CD4-positive, alpha-beta memory T cell (primary cell): ENCODE data around the gene LPP. TPM values are rescaled to one million over a fixed set of nuclear protein-coding genes. Genes with fewer than 3 reads are reported as not detected.

ENCODE experiments used
- CTCF ChIA-PET: fragments of 350-600 bp; sonication (Branson Sonifier 250); formaldehyde crosslinking; loops from one replicate; lab custom pipeline; 2021; ENCODE audit warnings: inconsistent platforms; ENCODE audit not compliant: partially characterized antibody; lab: Charles Lee
- POLR2A ChIA-PET: fragments of 350-600 bp; sonication (Branson Sonifier 250); formaldehyde crosslinking; loops from one replicate; lab custom pipeline; 2021; ENCODE audit not compliant: partially characterized antibody; lab: Charles Lee
- DNase-seq, 5 donors: peaks; one replicate each; pipeline versions ENCODE4 v3.0.0 to v3.0.0-alpha.2; 2020 to 2022; ENCODE audit warnings: mixed read lengths in 1 of 5
- H3K27ac ChIP-seq: one replicate; pipeline ENCODE4 v1.7.0; 2013; ENCODE audit warnings: low read depth, low read length
- H3K27me3 ChIP-seq: 2 replicates; pipeline ENCODE4 v1.7.0; 2013; ENCODE audit warnings: mild to moderate bottlenecking, low read length, moderate library complexity; ENCODE audit not compliant: insufficient read depth
- H3K36me3 ChIP-seq: 2 replicates; pipeline ENCODE4 v1.7.0; 2013; ENCODE audit warnings: mild to moderate bottlenecking, low read length, moderate library complexity; ENCODE audit not compliant: insufficient read depth
- H3K4me1 ChIP-seq: 2 replicates; pipeline ENCODE4 v1.7.0; 2013; ENCODE audit warnings: mild to moderate bottlenecking, low read length, moderate library complexity; ENCODE audit not compliant: insufficient read depth
- H3K4me3 ChIP-seq, 2 donors: one replicate each; pipeline ENCODE4 v1.7.0; 2013; ENCODE audit warnings: low read length in 2 of 2, mild to moderate bottlenecking in 1 of 2
- H3K9me3 ChIP-seq, 2 donors: one replicate each; pipeline ENCODE4 v1.7.0; 2013; ENCODE audit warnings: low read length in 2 of 2, control low read depth in 1 of 2; ENCODE audit not compliant: control insufficient read depth in 1 of 2
- H3K27ac Mint-ChIP-seq, 7 donors: one replicate each; pipeline ENCODE4 v1.8.0; 2020 to 2021; ENCODE audit warnings: mixed read lengths in 7 of 7, mild to moderate bottlenecking in 6 of 7, inconsistent platforms in 3 of 7, moderate library complexity in 3 of 7
- H3K27me3 Mint-ChIP-seq, 2 donors: one replicate each; pipeline ENCODE4 v1.8.0; 2020 to 2021; ENCODE audit warnings: mixed read lengths in 2 of 2
- H3K36me3 Mint-ChIP-seq, 2 donors: one replicate each; pipeline ENCODE4 v1.8.0; 2020 to 2021; ENCODE audit warnings: mixed read lengths in 2 of 2, inconsistent platforms in 1 of 2, mild to moderate bottlenecking in 1 of 2
- H3K4me1 Mint-ChIP-seq, 4 donors: one replicate each; pipeline ENCODE4 v1.8.0; 2020 to 2021; ENCODE audit warnings: mixed read lengths in 4 of 4, mild to moderate bottlenecking in 1 of 4
- H3K4me3 Mint-ChIP-seq, 8 donors: one replicate each; pipeline ENCODE4 v1.8.0; 2020 to 2021; ENCODE audit warnings: mixed read lengths in 8 of 8, mild to moderate bottlenecking in 7 of 8, moderate library complexity in 6 of 8, inconsistent platforms in 3 of 8
- H3K9me3 Mint-ChIP-seq, 8 donors: one replicate each; pipeline ENCODE4 v1.8.0; 2020 to 2021; ENCODE audit warnings: mixed read lengths in 8 of 8, mild to moderate bottlenecking in 5 of 8, inconsistent platforms in 3 of 8, moderate library complexity in 1 of 8
- intact Hi-C: fragments of 100-400 bp; cut with micrococcal nuclease; formaldehyde crosslinking; loops from one replicate; pipeline ENCODE4 v1.15.1; 2023
- polyA plus RNA-seq, 2 donors: library from polyadenylated mRNA; unstranded; fragments of 300-500 nt; fragmentation: Illumina TruSeq; gene quantifications; one replicate each; pipeline ENCODE4 v1.2.3, GENCODE V29; 2021
- total RNA-seq, 2 experiments: library from RNA; stranded (reverse); gene quantifications; one replicate each; pipeline ENCODE4 v1.2.3, GENCODE V29; 2021

The LPP gene, protein sequence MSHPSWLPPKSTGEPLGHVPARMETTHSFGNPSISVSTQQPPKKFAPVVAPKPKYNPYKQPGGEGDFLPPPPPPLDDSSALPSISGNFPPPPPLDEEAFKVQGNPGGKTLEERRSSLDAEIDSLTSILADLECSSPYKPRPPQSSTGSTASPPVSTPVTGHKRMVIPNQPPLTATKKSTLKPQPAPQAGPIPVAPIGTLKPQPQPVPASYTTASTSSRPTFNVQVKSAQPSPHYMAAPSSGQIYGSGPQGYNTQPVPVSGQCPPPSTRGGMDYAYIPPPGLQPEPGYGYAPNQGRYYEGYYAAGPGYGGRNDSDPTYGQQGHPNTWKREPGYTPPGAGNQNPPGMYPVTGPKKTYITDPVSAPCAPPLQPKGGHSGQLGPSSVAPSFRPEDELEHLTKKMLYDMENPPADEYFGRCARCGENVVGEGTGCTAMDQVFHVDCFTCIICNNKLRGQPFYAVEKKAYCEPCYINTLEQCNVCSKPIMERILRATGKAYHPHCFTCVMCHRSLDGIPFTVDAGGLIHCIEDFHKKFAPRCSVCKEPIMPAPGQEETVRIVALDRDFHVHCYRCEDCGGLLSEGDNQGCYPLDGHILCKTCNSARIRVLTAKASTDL
- total RNA-seq: 10 to 100 TPM; 24.3 to 25.0 TPM
- 10 to 100 TPM; 10.4 to 27.2 TPM for polyA plus RNA-seq

DNA sequence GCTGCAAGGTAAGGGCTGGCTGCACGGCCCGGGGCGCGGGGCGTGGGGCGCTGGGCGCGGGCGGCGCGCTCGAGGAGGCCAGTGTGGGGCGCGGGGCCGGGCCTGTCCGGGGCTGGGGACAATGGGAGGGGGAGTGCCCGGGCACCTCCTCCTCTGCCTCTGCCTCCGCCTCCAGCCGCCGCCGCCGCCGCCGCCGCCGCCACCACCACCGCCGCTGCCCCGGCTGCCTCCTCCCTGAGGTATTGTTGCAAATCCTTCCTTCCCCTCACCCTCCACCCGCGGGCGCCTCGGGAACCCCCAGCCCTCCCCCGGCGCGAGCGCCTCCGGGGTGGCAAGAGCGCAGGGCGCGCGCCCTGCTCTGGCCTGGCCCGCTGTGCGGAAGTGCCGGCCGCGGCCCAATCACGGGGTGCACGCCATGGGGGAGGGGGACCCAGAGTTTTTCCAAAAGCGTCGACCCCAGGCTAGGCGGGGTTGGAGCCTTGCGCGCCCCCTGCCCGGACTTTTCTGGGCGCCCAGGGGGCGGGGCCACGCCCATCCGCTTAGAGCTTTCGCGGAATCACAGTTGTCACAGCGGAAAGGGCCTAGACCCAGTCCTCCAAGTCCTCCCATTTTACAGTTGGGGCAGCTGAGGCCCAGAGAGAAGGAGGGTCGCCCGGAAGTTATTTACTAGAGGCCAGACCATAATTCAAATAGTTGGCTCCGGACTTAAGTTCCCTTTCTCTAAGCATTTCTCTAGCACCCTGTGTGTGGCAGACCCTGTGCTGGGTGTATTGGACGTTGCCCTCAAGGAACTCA is at the start of gene LPP:
TSS of gene LPP (plus strand) at position 144 of the 795 bp plus-strand sequence. CDS start 251,964 bp downstream, outside the sequence.
- H3K4me3 ChIP-seq: peak within 1 kb of the TSS; percentile 67 to 79
- no peaks in the 10 kb centered on the region for H3K9me3 Mint-ChIP-seq
- H3K27ac ChIP-seq: peak within 1 kb of the TSS; percentile 76
- no peaks in the 10 kb centered on the region for H3K27me3 Mint-ChIP-seq
- H3K27ac Mint-ChIP-seq: peak within 1 kb of the TSS; percentile 91 to 96 (median 92)
- no peaks in the 10 kb centered on the region for H3K9me3 ChIP-seq
- POLR2A ChIA-PET: interaction anchor here (0.7 to 3.0 kb wide), 13 partner anchors 12 to 416 kb away, joined by 3 to 21 read pairs (median 6); partner anchors contain the start of gene BCL6
- no peaks in the 10 kb centered on the region for H3K36me3 ChIP-seq
- peak; percentile 80 to 94 (median 83) for DNase-seq
- H3K27me3 ChIP-seq: no peaks in the 10 kb centered on the region
- peaks cover 0 to 5% of the 10 kb centered on the region in 2 donors for H3K36me3 Mint-ChIP-seq
- intact Hi-C loops: loop anchor here (1.0 to 10.0 kb wide), 4 partner anchors 157 to 981 kb away; partner anchors contain the start of gene BCL6
- peak within 1 kb of the TSS; percentile 86 to 96 (median 91) for H3K4me3 Mint-ChIP-seq
- CTCF ChIA-PET: interaction anchor here (0.7 to 2.7 kb wide), 7 partner anchors 17 to 595 kb away, joined by 3 to 20 read pairs (median 3); no protein-coding TSS in a partner anchor
- peaks cover 44 to 72% (median 53%) of the 10 kb centered on the region in 4 donors for H3K4me1 Mint-ChIP-seq
- H3K4me1 ChIP-seq: peaks cover 53% of the 10 kb centered on the region

- intact Hi-C loops: no loop called here
- no peak for DNase-seq
- Histone ChIP-seq H3K27me3 (no peaks in the 10 kb centered on the region), H3K9me3 (no peaks in the 10 kb centered on the region), H3K4me1 (no peaks in the 10 kb centered on the region), H3K27ac (no peak overlapping the region), H3K36me3 (no peaks in the 10 kb centered on the region), H3K4me3 (no peak overlapping the region)
- ChIA-PET POLR2A (no interaction called here), CTCF (no interaction called here)
- Mint-ChIP-seq H3K4me3 (no peak overlapping the region), H3K27ac (no peak overlapping the region), H3K27me3 (no peaks in the 10 kb centered on the region), H3K9me3 (no peaks in the 10 kb centered on the region), H3K36me3 (no peaks in the 10 kb centered on the region), H3K4me1 (peaks cover 0 to 7% (median 4%) of the 10 kb centered on the region in 4 donors)
Observed at GRCh38 chr3:188106006-188106405, 48.0 kb upstream of the LPP start.

GRCh38 chr3:188106454-188106853 is 47.5 kb upstream of the LPP start:
- H3K27me3 Mint-ChIP-seq: no peaks in the 10 kb centered on the region
- H3K36me3 Mint-ChIP-seq: no peaks in the 10 kb centered on the region
- H3K4me1 ChIP-seq: no peaks in the 10 kb centered on the region
- no peaks in the 10 kb centered on the region for H3K9me3 ChIP-seq
- DNase-seq: no peak
- H3K4me3 ChIP-seq: no peak overlapping the region
- no peaks in the 10 kb centered on the region for H3K27me3 ChIP-seq
- H3K4me3 Mint-ChIP-seq: no peak overlapping the region
- no peaks in the 10 kb centered on the region for H3K36me3 ChIP-seq
- intact Hi-C loops: no loop called here
- H3K27ac ChIP-seq: no peak overlapping the region
- POLR2A ChIA-PET: no interaction called here
- H3K4me1 Mint-ChIP-seq: peaks cover 0 to 7% (median 4%) of the 10 kb centered on the region in 4 donors
- no peaks in the 10 kb centered on the region for H3K9me3 Mint-ChIP-seq
- no peak overlapping the region for H3K27ac Mint-ChIP-seq
- CTCF ChIA-PET: no interaction called here

GRCh38 chr3:188106887-188107830 is 46.8 kb upstream of the LPP start:
- H3K36me3 ChIP-seq: no peaks in the 10 kb centered on the region
- H3K4me1 Mint-ChIP-seq: peaks cover 0 to 7% (median 4%) of the 10 kb centered on the region in 4 donors
- H3K4me3 Mint-ChIP-seq: no peak overlapping the region
- no peak overlapping the region for H3K4me3 ChIP-seq
- H3K27me3 Mint-ChIP-seq: no peaks in the 10 kb centered on the region
- no peak overlapping the region for H3K27ac ChIP-seq
- H3K36me3 Mint-ChIP-seq: no peaks in the 10 kb centered on the region
- no peak overlapping the region for H3K27ac Mint-ChIP-seq
- intact Hi-C loops: no loop called here
- no peak for DNase-seq
- CTCF ChIA-PET: no interaction called here
- H3K9me3 ChIP-seq: no peaks in the 10 kb centered on the region
- no peaks in the 10 kb centered on the region for H3K27me3 ChIP-seq
- no peaks in the 10 kb centered on the region for H3K9me3 Mint-ChIP-seq
- no peaks in the 10 kb centered on the region for H3K4me1 ChIP-seq
- POLR2A ChIA-PET: no interaction called here

- Histone ChIP-seq H3K4me3 (no peak overlapping the region), H3K36me3 (no peaks in the 10 kb centered on the region), H3K4me1 (no peaks in the 10 kb centered on the region), H3K9me3 (no peaks in the 10 kb centered on the region), H3K27ac (no peak overlapping the region), H3K27me3 (no peaks in the 10 kb centered on the region)
- intact Hi-C loops: no loop called here
- Mint-ChIP-seq H3K9me3 (peaks cover 0 to 3% (median 0%) of the 10 kb centered on the region in 8 donors), H3K4me3 (no peak overlapping the region), H3K36me3 (no peaks in the 10 kb centered on the region), H3K27ac (peak overlapping the region in 1 of 7 donors; percentile 18), H3K27me3 (no peaks in the 10 kb centered on the region), H3K4me1 (peaks cover 0 to 7% (median 5%) of the 10 kb centered on the region in 4 donors)
- CTCF ChIA-PET: no interaction called here
- POLR2A ChIA-PET: no interaction called here
- DNase-seq: no peak
Observed at GRCh38 chr3:188108703-188109412, 45.1 kb upstream of the LPP start.

DNA sequence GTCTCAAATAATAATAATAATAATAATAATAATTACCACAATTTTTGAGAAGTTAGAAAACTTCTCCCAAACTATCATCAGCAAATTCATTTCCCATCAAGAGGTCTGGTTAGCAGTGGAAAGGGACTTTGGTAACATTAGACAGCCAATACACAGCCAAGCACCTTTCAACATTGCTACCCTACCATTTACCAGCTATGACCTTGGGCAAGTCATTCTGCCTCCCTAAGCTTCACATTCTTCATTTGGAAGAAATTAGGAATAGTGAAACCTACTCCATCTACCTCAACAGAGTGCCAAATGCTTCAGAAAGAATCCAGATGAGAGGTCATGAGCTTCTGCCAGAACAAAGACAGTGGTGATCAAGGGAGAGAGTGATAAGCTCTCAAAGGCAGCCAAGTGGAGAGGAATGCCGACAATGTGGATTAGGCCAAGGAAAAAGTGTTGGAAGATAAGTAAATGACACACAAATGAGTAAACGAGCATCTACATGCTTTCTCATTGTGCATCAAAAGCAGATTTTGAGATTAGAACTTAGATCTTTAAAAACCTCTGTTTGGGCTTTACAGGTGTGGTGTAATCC is 42.9 kb upstream of the LPP start:
- Mint-ChIP-seq H3K4me1 (peaks cover 0 to 7% (median 5%) of the 10 kb centered on the region in 4 donors), H3K27ac (peak overlapping the region in 1 of 7 donors; percentile 37), H3K27me3 (no peaks in the 10 kb centered on the region), H3K36me3 (no peaks in the 10 kb centered on the region), H3K9me3 (peaks cover 0 to 3% (median 0%) of the 10 kb centered on the region in 8 donors), H3K4me3 (no peak overlapping the region)
- H3K27ac ChIP-seq: no peak overlapping the region
- H3K4me1 ChIP-seq: no peaks in the 10 kb centered on the region
- no peak for DNase-seq
- H3K27me3 ChIP-seq: no peaks in the 10 kb centered on the region
- H3K4me3 ChIP-seq: no peak overlapping the region
- CTCF ChIA-PET: no interaction called here
- POLR2A ChIA-PET: no interaction called here
- no peaks in the 10 kb centered on the region for H3K9me3 ChIP-seq
- no peaks in the 10 kb centered on the region for H3K36me3 ChIP-seq
- intact Hi-C loops: no loop called here
